ENCODE measurements around the gene YBX2. TPM values are rescaled to one million over a fixed set of nuclear protein-coding genes. Genes with fewer than 3 reads are reported as not detected.

Gene YBX2
- total and polyA plus RNA-seq, 9 donors = 0.36 to 2.7 (median 1.1) TPM

- no peak overlapping the region for H3K27ac ChIP-seq (ENCODE audit: low read length)
- no peak for DNase-seq
- no peaks in the 10 kb centered on the region for H3K9me3 ChIP-seq (replicated peaks; ENCODE audit: control insufficient read depth, low read depth, low read length)
- WGBS (ENCODE audit: insufficient coverage) = 32% methylated on average over 5 of the region's 7 CpGs
- peaks cover 17% of the 10 kb centered on the region for H3K27me3 ChIP-seq (ENCODE audit: control insufficient read depth, insufficient read depth, low read length)
- H3K4me1 ChIP-seq (ENCODE audit: control insufficient read depth, insufficient read depth, low read length) = peaks cover 26% of the 10 kb centered on the region
- peaks cover 4% of the 10 kb centered on the region for H3K36me3 ChIP-seq (ENCODE audit: control insufficient read depth, insufficient read depth, low read length)
- no peak overlapping the region for H3K4me3 ChIP-seq (ENCODE audit: low read length)
Observed at GRCh38 chr17:7332111-7332510, 37.7 kb upstream of the YBX2 start.

- 64% methylated on average over 9 of the region's 13 CpGs for WGBS (ENCODE audit: insufficient coverage)
- Histone ChIP-seq H3K27ac (ENCODE audit: low read length) (peak overlapping the region; percentile 100), H3K4me3 (ENCODE audit: low read length) (peak overlapping the region; percentile 96), H3K9me3 (replicated peaks; ENCODE audit: control insufficient read depth, low read depth, low read length) (no peaks in the 10 kb centered on the region), H3K27me3 (ENCODE audit: control insufficient read depth, insufficient read depth, low read length) (peaks cover 8% of the 10 kb centered on the region), H3K4me1 (ENCODE audit: control insufficient read depth, insufficient read depth, low read length) (peaks cover 23% of the 10 kb centered on the region), H3K36me3 (ENCODE audit: control insufficient read depth, insufficient read depth, low read length) (peaks cover 19% of the 10 kb centered on the region)
- DNase-seq = peak; percentile 33
Observed at GRCh38 chr17:7330638-7331015, 36.2 kb upstream of the YBX2 start.

- Histone ChIP-seq H3K27ac (ENCODE audit: low read length) (peak overlapping the region; percentile 100), H3K4me3 (ENCODE audit: low read length) (peak overlapping the region; percentile 96), H3K9me3 (replicated peaks; ENCODE audit: control insufficient read depth, low read depth, low read length) (no peaks in the 10 kb centered on the region), H3K4me1 (ENCODE audit: control insufficient read depth, insufficient read depth, low read length) (peaks cover 20% of the 10 kb centered on the region), H3K27me3 (ENCODE audit: control insufficient read depth, insufficient read depth, low read length) (peaks cover 5% of the 10 kb centered on the region), H3K36me3 (ENCODE audit: control insufficient read depth, insufficient read depth, low read length) (peaks cover 24% of the 10 kb centered on the region)
- WGBS (ENCODE audit: insufficient coverage) = under 1% methylated on average over 28 of the region's 34 CpGs
- DNase-seq = peak; percentile 96
Observed at GRCh38 chr17:7329997-7330637, 35.7 kb upstream of the YBX2 start.

GRCh38 chr17:7329374-7329996 is 35.0 kb upstream of the YBX2 start:
- WGBS (ENCODE audit: insufficient coverage) = under 1% methylated on average over 41 of the region's 43 CpGs

GRCh38 chr17:7328840-7329373 is 34.5 kb upstream of the YBX2 start, which contains the start of gene NEURL4:
NEURL4 (minus strand) TSS chr17:7329335; CDS start chr17:7329312, 23 bp downstream.
- Histone ChIP-seq H3K27me3 (ENCODE audit: control insufficient read depth, insufficient read depth, low read length) (no peaks in the 10 kb centered on the region), H3K4me3 (ENCODE audit: low read length) (peak within 1 kb of the TSS; percentile 96), H3K9me3 (replicated peaks; ENCODE audit: control insufficient read depth, low read depth, low read length) (no peaks in the 10 kb centered on the region), H3K4me1 (ENCODE audit: control insufficient read depth, insufficient read depth, low read length) (peaks cover 15% of the 10 kb centered on the region), H3K36me3 (ENCODE audit: control insufficient read depth, insufficient read depth, low read length) (peaks cover 34% of the 10 kb centered on the region), H3K27ac (ENCODE audit: low read length) (peak within 1 kb of the TSS; percentile 100)
- DNase-seq = peak; percentile 32
- WGBS (ENCODE audit: insufficient coverage) = under 1% methylated on average over 41 of the region's 50 CpGs

More at GRCh38 chr17:7329374-7329996, 35.0 kb upstream of the YBX2 start:
- DNase-seq = peak; percentile 100
- no peaks in the 10 kb centered on the region for H3K27me3 ChIP-seq (ENCODE audit: control insufficient read depth, insufficient read depth, low read length)
- peaks cover 29% of the 10 kb centered on the region for H3K36me3 ChIP-seq (ENCODE audit: control insufficient read depth, insufficient read depth, low read length)
- peaks cover 15% of the 10 kb centered on the region for H3K4me1 ChIP-seq (ENCODE audit: control insufficient read depth, insufficient read depth, low read length)
- no peaks in the 10 kb centered on the region for H3K9me3 ChIP-seq (replicated peaks; ENCODE audit: control insufficient read depth, low read depth, low read length)
- peak overlapping the region; percentile 96 for H3K4me3 ChIP-seq (ENCODE audit: low read length)
- H3K27ac ChIP-seq (ENCODE audit: low read length) = peak overlapping the region; percentile 100

GRCh38 chr17:7328009-7328408 is 33.6 kb upstream of the YBX2 start:
- Histone ChIP-seq H3K4me3 (ENCODE audit: low read length) (no peak overlapping the region), H3K27me3 (ENCODE audit: control insufficient read depth, insufficient read depth, low read length) (no peaks in the 10 kb centered on the region), H3K9me3 (replicated peaks; ENCODE audit: control insufficient read depth, low read depth, low read length) (no peaks in the 10 kb centered on the region), H3K4me1 (ENCODE audit: control insufficient read depth, insufficient read depth, low read length) (peaks cover 15% of the 10 kb centered on the region), H3K27ac (ENCODE audit: low read length) (no peak overlapping the region), H3K36me3 (ENCODE audit: control insufficient read depth, insufficient read depth, low read length) (peaks cover 43% of the 10 kb centered on the region)
- no peak for DNase-seq
- WGBS (ENCODE audit: insufficient coverage) = 67% methylated on average over 1 of the region's 1 CpG

GRCh38 chr17:7327501-7327900 is 33.1 kb upstream of the YBX2 start:
- Histone ChIP-seq H3K4me1 (ENCODE audit: control insufficient read depth, insufficient read depth, low read length) (peaks cover 15% of the 10 kb centered on the region), H3K9me3 (replicated peaks; ENCODE audit: control insufficient read depth, low read depth, low read length) (no peaks in the 10 kb centered on the region), H3K36me3 (ENCODE audit: control insufficient read depth, insufficient read depth, low read length) (peaks cover 48% of the 10 kb centered on the region), H3K27ac (ENCODE audit: low read length) (no peak overlapping the region), H3K4me3 (ENCODE audit: low read length) (no peak overlapping the region), H3K27me3 (ENCODE audit: control insufficient read depth, insufficient read depth, low read length) (no peaks in the 10 kb centered on the region)
- no peak for DNase-seq
- 89% methylated on average over 12 of the region's 17 CpGs for WGBS (ENCODE audit: insufficient coverage)

- Histone ChIP-seq H3K4me3 (ENCODE audit: low read length) (no peak overlapping the region), H3K9me3 (replicated peaks; ENCODE audit: control insufficient read depth, low read depth, low read length) (no peaks in the 10 kb centered on the region), H3K36me3 (ENCODE audit: control insufficient read depth, insufficient read depth, low read length) (peaks cover 53% of the 10 kb centered on the region), H3K4me1 (ENCODE audit: control insufficient read depth, insufficient read depth, low read length) (peaks cover 15% of the 10 kb centered on the region), H3K27ac (ENCODE audit: low read length) (no peak overlapping the region), H3K27me3 (ENCODE audit: control insufficient read depth, insufficient read depth, low read length) (no peaks in the 10 kb centered on the region)
- DNase-seq = no peak
- no CpG with 5 or more reads among the region's 7 CpGs for WGBS (ENCODE audit: insufficient coverage)
Observed at GRCh38 chr17:7327056-7327455, 32.6 kb upstream of the YBX2 start.

GRCh38 chr17:7326186-7326585 is 31.7 kb upstream of the YBX2 start:
- Histone ChIP-seq H3K9me3 (replicated peaks; ENCODE audit: control insufficient read depth, low read depth, low read length) (no peaks in the 10 kb centered on the region), H3K4me1 (ENCODE audit: control insufficient read depth, insufficient read depth, low read length) (peaks cover 15% of the 10 kb centered on the region), H3K36me3 (ENCODE audit: control insufficient read depth, insufficient read depth, low read length) (peaks cover 62% of the 10 kb centered on the region), H3K27ac (ENCODE audit: low read length) (no peak overlapping the region), H3K4me3 (ENCODE audit: low read length) (no peak overlapping the region), H3K27me3 (ENCODE audit: control insufficient read depth, insufficient read depth, low read length) (no peaks in the 10 kb centered on the region)
- 95% methylated on average over 5 of the region's 11 CpGs for WGBS (ENCODE audit: insufficient coverage)
- DNase-seq = no peak

- no peaks in the 10 kb centered on the region for H3K9me3 ChIP-seq (replicated peaks; ENCODE audit: control insufficient read depth, low read depth, low read length)
- no peaks in the 10 kb centered on the region for H3K27me3 ChIP-seq (ENCODE audit: control insufficient read depth, insufficient read depth, low read length)
- 86% methylated on average over 1 of the region's 19 CpGs for WGBS (ENCODE audit: insufficient coverage)
- no peak for DNase-seq
- H3K4me1 ChIP-seq (ENCODE audit: control insufficient read depth, insufficient read depth, low read length) = peaks cover 8% of the 10 kb centered on the region
- H3K27ac ChIP-seq (ENCODE audit: low read length) = no peak overlapping the region
- no peak overlapping the region for H3K4me3 ChIP-seq (ENCODE audit: low read length)
- peaks cover 73% of the 10 kb centered on the region for H3K36me3 ChIP-seq (ENCODE audit: control insufficient read depth, insufficient read depth, low read length)
Observed at GRCh38 chr17:7325031-7325528, 30.6 kb upstream of the YBX2 start.
